NCI-H187 treated with DMSO at 0.1 percent for 48 hours (cell line): Measurements from ENCODE around the gene PITX2.

Experiments used
- DNase-seq: peaks from one replicate; lab custom pipeline; 2025; lab: John Stamatoyannopoulos, UW

Gene PITX2

GRCh38 chr4:110623718-110624397 lies 981 bp upstream of the PITX2 start:
- DNase-seq = no peak

GRCh38 chr4:110621839-110622751 lies 782 bp downstream of the PITX2 start:
- no peak for DNase-seq

- no peak for DNase-seq
Measured at GRCh38 chr4:110621328-110621812, 1.5 kb downstream of the PITX2 start.

- no peak for DNase-seq
Measured at GRCh38 chr4:110620691-110621327, 2.1 kb downstream of the PITX2 start.

- DNase-seq = no peak
Measured at GRCh38 chr4:110620322-110620690, 2.6 kb downstream of the PITX2 start.

- no peak for DNase-seq
Measured at GRCh38 chr4:110619463-110620247, 3.2 kb downstream of the PITX2 start.

- DNase-seq = no peak
Measured at GRCh38 chr4:110618581-110619462, 4.1 kb downstream of the PITX2 start.

- DNase-seq = no peak
Measured at GRCh38 chr4:110617646-110618580, 5.0 kb downstream of the PITX2 start.

- no peak for DNase-seq
Measured at GRCh38 chr4:110617075-110617640, 5.7 kb downstream of the PITX2 start.

- DNase-seq = no peak
Measured at GRCh38 chr4:110616238-110617074, 6.4 kb downstream of the PITX2 start.

GRCh38 chr4:110615353-110616237 lies 7.3 kb downstream of the PITX2 start:
- no peak for DNase-seq

GRCh38 chr4:110614976-110615352 lies 7.9 kb downstream of the PITX2 start:
- DNase-seq = no peak

GRCh38 chr4:110614173-110614963 lies 8.5 kb downstream of the PITX2 start:
- no peak for DNase-seq

- no peak for DNase-seq
Measured at GRCh38 chr4:110613745-110614144, 9.1 kb downstream of the PITX2 start.

- no peak for DNase-seq
Measured at GRCh38 chr4:110612631-110613269, 10.1 kb downstream of the PITX2 start.

- no peak for DNase-seq
Measured at GRCh38 chr4:110611968-110612447, 10.9 kb downstream of the PITX2 start.
